Renal cortex interstitium (tissue), 11 donors: ENCODE results near the gene THAP11. TPM values are rescaled to one million over a fixed set of nuclear protein-coding genes. Genes with fewer than 3 reads are reported as not detected.
A peak's percentile ranks its signal among the peaks of the same experiment; 100 is the strongest.
"Not testable (repeated sequence)": the region's sequence is repeated elsewhere in the genome, so short reads cannot be mapped to it uniquely, and the experiment has no call there.

ENCODE experiments used
- DNase-seq, 11 donors: peaks; one replicate each; pipeline ENCODE4 v3.0.0-alpha.2; 2013; ENCODE audit warnings: low read depth in 9 of 11, low spot score in 4 of 11; ENCODE audit errors: extremely low read depth in 1 of 11
- polyA plus RNA-seq, 3 donors: library from polyadenylated mRNA; unstranded; fragments of 120-200 nt; gene quantifications; one replicate each; pipeline ENCODE4 v1.2.1, GENCODE V29; 2013; ENCODE audit not compliant: insufficient read length in 3 of 3

Gene THAP11
- polyA plus RNA-seq, 3 donors: 26.6 to 36.3 (median 28.1) TPM

GRCh38 chr16:67855789-67856188 lies 13.7 kb downstream of the THAP11 start:
- no peak for DNase-seq

- no peak for DNase-seq
Measured at GRCh38 chr16:67856927-67857546, 14.9 kb downstream of the THAP11 start.

- DNase-seq: peak in 1 of 11 donors; percentile 49
Measured at GRCh38 chr16:67857547-67858233, 15.6 kb downstream of the THAP11 start.

GRCh38 chr16:67858500-67858899 lies 16.4 kb downstream of the THAP11 start:
- no peak for DNase-seq

GRCh38 chr16:67860589-67861398 lies 18.7 kb downstream of the THAP11 start:
- no peak for DNase-seq

- DNase-seq: no peak
Measured at GRCh38 chr16:67861877-67862276, 19.8 kb downstream of the THAP11 start.

- no peak for DNase-seq
Measured at GRCh38 chr16:67862623-67863583, 20.8 kb downstream of the THAP11 start.

- DNase-seq: not testable (repeated sequence)
Measured at GRCh38 chr16:67864044-67864443, 21.9 kb downstream of the THAP11 start.

GRCh38 chr16:67864594-67864993 lies 22.5 kb downstream of the THAP11 start:
- DNase-seq: no peak

GRCh38 chr16:67865318-67865717 lies 23.2 kb downstream of the THAP11 start:
- DNase-seq: no peak

GRCh38 chr16:67868290-67868689 lies 26.2 kb downstream of the THAP11 start:
- no peak for DNase-seq

GRCh38 chr16:67869653-67870052 lies 27.5 kb downstream of the THAP11 start:
- DNase-seq: no peak

- no peak for DNase-seq
Measured at GRCh38 chr16:67871256-67871655, 29.1 kb downstream of the THAP11 start.

- no peak for DNase-seq
Measured at GRCh38 chr16:67872131-67872630, 30.1 kb downstream of the THAP11 start.

- DNase-seq: peak in 6 of 11 donors; percentile 34 to 71 (median 58)
Measured at GRCh38 chr16:67872631-67873434, 30.7 kb downstream of the THAP11 start, which contains the start of gene EDC4. Gene EDC4, plus strand, starts transcription at chr16:67873052. Its CDS starts 210 bp downstream, at chr16:67873262.

GRCh38 chr16:67873435-67874370 lies 31.6 kb downstream of the THAP11 start:
- DNase-seq: no peak

- no peak for DNase-seq
Measured at GRCh38 chr16:67874372-67874771, 32.3 kb downstream of the THAP11 start.
